GM15510 (cell line): Measurements from ENCODE around the gene MRRF.

Experiments
- POLR2A ChIP-seq: IDR thresholded peaks from 3 replicates; pipeline ENCODE4 v1.6.1; 2011; ENCODE audit warnings: borderline replicate concordance; ENCODE audit not compliant: insufficient read length; ENCODE audit errors: extremely low read depth

Gene MRRF

DNA sequence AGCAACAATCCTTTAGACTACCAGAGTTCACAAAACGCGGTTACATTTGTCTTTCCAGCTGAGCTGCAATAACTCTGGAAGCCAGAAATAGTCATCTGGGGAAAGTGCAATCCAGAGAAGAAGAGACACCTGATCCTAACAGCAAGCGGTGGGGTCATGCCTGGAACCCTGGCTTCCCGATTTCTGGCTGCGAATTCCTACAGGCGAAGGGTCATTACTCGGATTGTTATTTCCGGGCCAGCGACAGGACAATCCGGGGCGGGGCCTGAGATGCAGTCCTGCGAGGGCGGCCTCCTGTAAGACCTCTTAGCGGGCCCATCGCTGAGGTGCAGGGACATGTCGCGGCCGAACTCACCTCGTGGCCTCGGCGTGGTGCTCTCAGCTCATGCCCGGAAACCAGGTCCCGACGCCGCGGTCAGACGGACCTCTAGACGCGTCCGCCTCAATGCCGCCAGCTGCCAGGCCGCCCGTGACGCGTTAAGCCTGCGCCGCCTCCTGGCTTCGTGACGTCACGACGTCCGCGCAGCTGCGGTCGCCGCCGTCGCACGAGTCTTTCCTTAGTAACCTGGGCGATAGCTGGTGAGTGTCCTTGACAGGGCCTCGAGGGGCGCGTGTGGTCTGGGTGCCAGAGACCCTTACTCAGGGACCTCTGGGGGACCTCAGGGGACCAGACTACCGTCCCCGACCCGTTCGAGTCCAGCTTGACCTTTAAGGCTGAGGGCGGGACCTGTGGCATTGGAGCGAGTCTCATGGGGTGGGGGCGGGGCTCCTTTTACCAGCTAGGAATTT, at the start of gene MRRF, which contains the start of gene RBM18:
MRRF (plus strand) TSS at position 523 of the 789 bp plus-strand sequence. CDS start 6,010 bp downstream, outside the sequence.
RBM18 (minus strand) TSS at position 481 of the 789 bp plus-strand sequence. CDS start 3,348 bp downstream, outside the sequence.
- peak; percentile 87 for TF ChIP-seq POLR2A

- no peak for TF ChIP-seq POLR2A
Measured at GRCh38 chr9:122215663-122216062, 49.0 kb upstream of the MRRF start.

DNA sequence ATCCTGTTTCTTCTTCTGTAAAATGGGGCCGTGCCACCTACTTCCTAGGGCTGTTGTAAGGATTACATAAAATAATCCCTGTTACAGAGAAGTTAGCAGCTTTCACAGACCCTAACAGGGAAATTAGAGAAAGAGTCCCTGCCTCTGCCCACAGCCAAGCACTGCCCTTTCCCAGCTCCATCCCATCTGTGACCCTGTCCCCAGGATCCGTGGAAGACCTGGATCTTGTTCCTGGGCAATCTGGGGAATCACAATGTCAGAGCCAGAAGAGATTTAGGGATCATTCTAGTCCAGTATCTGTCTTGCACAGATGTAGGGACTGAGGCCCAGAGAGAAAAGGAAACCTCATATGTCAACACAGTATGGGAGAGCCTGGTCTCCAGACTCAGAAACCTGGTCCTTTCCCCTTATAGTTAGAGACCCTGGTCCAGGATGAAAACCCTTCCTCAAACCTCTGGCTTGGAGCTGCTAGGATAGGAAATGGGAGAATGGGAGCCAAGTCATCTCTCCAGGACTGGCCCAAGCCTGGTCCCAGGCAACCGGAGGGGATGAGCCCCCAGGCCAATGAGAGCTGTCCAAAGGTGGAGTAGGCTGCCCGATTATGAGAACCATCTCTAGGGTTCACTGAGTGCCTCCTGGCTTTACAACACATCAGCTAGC, 48.4 kb upstream of the MRRF start:
- TF ChIP-seq POLR2A: no peak

DNA sequence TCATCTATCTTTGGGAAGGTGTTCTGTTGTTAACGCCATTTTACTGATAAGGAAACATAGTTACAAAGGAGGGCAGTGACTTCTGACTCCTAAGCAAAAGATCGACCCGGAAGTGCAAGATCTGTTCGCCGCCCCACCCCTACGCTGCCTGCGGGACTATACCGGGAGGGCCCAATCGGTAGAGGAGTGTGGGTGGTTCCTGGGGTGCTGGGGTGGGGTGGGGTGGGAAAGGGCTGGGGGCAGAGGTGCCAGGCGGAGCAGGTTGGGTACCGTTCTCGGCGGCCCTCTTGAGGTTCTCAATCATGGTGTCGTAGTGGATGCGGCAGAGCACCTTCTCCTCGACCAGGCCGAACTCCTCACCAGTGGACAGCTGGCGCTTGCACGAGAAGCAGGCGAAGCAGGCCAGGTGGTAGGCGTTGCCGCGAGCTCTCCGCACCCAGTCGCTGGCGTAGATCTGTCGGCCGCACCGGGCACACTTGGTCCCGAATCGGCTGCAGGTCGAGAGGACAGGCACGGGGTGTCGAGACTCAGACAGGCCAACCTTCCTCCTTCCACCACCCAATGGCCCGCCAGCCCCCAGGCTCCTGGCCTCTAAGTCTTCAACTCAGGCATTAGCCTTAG, 47.8 kb upstream of the MRRF start:
- TF ChIP-seq POLR2A: no peak

DNA sequence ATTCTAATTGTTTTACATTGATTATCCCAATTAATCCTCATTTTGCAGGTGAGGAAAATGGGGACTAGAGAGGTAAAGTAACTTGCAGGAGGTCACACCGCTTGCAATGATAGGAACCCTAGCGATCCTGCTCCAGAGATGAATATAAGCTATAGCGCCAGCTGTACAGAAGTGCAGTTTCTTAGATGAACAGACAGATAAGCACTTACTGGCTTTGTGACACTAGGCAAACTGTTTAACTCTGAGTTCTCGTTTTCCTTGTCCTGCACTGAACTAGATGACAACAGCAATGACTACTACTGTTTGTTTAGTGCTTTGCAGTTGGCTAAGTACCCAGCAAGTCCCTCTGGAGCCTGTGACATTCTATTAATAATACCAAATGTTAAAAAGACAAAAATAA, 47.0 kb upstream of the MRRF start:
- no peak for TF ChIP-seq POLR2A

DNA sequence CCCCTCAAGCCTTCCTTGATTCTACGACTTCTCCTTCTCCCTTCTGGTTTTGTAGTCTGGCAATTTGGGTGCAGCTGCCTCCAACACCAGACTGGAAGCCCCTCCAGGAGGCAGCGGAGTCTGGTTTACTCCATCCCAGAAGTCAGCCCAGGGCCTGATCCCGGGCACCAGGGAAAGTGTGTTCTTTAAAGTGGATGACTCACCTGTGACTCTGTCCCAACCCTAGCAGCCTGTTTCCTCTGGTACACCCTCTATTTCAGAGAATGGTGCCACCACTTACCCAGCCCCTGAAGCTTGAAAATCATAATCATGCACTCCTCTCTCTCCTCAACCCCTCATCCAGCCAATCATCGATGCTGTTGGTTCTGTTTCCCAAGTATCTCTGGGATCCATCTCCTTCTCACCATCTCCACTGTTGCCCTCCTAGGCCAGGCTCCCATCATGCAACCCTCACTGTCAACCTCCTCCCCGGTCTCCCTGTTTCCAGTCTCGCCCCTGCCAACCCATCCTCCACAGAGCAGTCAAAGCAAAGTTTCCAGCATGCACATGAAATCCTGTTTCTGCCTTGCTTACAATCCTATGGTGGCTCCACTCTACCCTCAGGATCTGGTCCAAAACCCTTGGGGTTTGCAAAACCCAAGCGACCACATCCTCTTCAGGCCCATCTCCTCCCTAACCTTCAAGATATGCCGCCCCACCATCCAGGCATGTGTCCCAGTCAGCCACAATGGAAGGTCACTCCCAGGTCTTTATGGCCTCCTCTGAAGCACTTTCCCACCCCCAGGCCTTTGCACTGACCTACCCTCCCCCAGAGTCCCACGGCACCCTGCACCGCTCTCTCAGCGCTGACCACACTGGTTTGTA, 46.4 kb upstream of the MRRF start:
- TF ChIP-seq POLR2A: no peak

GRCh38 chr9:122218935-122219855, 45.5 kb upstream of the MRRF start:
- TF ChIP-seq POLR2A: no peak

GRCh38 chr9:122219856-122220672, 44.6 kb upstream of the MRRF start:
- no peak for TF ChIP-seq POLR2A

GRCh38 chr9:122220673-122221182, 44.0 kb upstream of the MRRF start:
- no peak for TF ChIP-seq POLR2A

- TF ChIP-seq POLR2A: no peak
Measured at GRCh38 chr9:122221183-122221811, 43.4 kb upstream of the MRRF start.

DNA sequence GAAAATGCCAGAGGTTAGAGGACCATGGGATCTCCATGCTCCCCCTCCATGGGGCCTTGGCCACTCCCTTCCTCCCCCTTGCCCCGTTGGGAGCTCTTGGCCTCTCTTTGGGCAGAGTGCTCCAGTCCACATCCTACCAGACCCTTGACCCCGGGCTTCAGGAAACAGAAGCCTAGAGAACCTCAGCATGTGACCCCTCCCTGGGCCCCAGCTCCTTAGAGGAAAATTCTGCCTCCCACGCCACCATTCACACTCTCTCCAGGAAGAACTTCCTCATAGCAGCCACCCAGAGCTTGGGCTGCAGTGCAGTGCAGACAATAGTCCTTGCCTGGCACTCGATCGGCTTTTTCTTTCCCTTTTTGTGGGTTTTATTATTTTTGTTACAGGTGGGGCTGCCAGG, 41.9 kb upstream of the MRRF start:
- TF ChIP-seq POLR2A: no peak

GRCh38 chr9:122223435-122223834, 41.2 kb upstream of the MRRF start:
- no peak for TF ChIP-seq POLR2A
